A549 treated with CpdA at 1 μM for 4 hours (cell line): Measurements from ENCODE around the gene CEMP1. TPM values are rescaled to one million over a fixed set of nuclear protein-coding genes. Genes with fewer than 3 reads are reported as not detected.

Experiments
- total RNA-seq: library from RNA; stranded (reverse); fragments of 200-300 nt; extraction: Qiagen RNA extraction; gene quantifications from 5 replicates; pipeline ENCODE4 v1.2.3, GENCODE V29; 2022; ENCODE audit warnings: low read depth

The CEMP1 gene, protein sequence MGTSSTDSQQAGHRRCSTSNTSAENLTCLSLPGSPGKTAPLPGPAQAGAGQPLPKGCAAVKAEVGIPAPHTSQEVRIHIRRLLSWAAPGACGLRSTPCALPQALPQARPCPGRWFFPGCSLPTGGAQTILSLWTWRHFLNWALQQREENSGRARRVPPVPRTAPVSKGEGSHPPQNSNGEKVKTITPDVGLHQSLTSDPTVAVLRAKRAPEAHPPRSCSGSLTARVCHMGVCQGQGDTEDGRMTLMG
- 0.08 TPM in 1 of 5 replicates, not detected in the others for total RNA-seq

DNA sequence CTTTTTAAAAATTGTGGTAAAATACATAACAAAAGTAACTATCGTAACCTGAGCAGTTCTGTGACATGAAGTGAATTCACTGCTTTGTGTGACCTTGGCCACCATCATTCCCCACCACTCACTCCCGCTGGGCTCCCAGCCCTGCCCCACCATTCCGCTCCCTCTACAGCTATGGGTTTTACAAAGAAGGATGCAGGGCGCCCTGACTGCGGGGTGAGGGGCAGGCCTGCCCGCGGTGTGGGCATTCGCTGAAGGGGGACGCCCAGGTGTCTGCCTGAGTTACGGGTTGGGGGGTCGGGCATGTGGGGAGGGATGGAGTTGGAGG lies at the start of gene CEMP1:
TSS of gene CEMP1 (minus strand) at position 38 of the 325 bp plus-strand sequence. CDS start 335 bp downstream, outside the sequence.

DNA sequence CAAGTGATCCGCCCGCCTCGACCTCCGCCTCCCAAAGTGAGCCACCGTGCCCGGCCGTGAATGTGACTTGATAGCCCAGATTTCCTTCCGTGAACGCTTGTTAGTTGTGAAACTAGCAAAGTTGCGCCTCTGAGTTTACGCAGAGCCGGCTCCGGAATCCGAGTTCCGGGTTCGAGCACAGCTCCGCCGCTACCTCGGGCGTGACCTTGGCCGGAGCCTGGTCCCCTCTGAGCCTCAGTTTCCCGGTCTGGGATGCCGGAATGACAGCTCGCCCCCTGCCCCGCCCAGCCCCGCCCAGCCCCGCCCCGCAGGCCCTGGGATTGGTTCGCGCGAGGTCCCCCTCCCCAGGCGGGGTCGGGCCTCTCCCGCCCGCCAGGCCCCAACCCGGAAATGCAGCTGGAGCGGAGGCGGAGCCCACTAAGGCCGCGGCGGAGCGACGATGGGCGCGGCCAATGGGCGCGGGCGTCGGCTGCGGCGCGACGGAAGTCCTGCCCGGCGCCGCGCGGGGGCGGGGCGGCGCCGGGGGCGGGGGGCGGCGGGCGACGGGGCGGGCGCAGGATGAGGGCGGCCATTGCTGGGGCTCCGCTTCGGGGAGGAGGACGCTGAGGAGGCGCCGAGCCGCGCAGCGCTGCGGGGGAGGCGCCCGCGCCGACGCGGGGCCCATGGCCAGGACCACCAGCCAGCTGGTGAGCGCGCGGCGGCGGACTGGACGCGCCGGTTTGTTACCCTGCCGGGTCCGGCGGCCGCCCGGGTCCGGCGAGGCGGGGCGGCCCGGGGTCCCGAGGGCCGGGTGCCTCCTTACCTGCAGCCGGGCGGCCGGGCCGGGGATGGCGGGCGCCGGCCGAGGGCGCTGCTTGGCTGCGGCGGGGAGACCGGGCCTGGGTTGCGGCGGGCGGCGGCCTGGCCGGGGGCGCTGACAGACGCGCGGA lies 6.5 kb upstream of the CEMP1 start, which contains the start of gene PDPK1:
TSS of gene PDPK1 (plus strand) at position 571 of the 929 bp plus-strand sequence. CDS start at position 663, 92 bp downstream.

DNA sequence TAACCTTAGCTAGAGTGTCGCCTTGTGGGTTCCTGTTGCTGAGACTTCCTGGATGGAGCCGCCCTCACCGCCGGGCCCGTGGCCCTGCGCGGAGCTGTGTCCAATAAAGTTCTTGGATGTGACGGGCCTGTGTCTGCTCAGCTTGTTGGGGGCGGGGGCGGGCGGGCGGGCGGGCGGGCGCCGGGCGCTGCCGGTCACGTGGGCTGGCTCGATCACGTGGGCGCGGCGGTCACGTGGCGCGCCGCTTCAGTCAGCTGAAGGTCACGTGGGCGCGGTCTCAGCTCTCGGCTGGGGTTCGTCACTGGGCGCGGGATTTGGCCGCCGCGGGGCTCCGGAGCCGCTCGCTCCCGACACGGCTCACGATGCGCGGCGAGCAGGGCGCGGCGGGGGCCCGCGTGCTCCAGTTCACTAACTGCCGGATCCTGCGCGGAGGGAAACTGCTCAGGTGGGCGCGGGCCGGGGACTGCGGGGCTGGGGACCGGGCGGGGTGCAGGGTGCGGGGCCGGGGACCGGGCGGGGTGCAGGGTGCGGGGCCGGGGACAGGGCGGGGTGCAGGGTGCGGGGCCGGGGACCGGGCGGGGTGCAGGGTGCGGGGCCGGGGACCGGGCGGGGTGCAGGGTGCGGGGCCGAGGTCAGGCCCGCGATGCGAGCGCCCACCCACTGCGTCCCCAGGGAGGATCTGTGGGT lies 11.0 kb downstream of the CEMP1 start, which contains the start of gene AMDHD2:
TSS of gene AMDHD2 (plus strand) at position 275 of the 687 bp plus-strand sequence. CDS start at position 363, 88 bp downstream.

DNA sequence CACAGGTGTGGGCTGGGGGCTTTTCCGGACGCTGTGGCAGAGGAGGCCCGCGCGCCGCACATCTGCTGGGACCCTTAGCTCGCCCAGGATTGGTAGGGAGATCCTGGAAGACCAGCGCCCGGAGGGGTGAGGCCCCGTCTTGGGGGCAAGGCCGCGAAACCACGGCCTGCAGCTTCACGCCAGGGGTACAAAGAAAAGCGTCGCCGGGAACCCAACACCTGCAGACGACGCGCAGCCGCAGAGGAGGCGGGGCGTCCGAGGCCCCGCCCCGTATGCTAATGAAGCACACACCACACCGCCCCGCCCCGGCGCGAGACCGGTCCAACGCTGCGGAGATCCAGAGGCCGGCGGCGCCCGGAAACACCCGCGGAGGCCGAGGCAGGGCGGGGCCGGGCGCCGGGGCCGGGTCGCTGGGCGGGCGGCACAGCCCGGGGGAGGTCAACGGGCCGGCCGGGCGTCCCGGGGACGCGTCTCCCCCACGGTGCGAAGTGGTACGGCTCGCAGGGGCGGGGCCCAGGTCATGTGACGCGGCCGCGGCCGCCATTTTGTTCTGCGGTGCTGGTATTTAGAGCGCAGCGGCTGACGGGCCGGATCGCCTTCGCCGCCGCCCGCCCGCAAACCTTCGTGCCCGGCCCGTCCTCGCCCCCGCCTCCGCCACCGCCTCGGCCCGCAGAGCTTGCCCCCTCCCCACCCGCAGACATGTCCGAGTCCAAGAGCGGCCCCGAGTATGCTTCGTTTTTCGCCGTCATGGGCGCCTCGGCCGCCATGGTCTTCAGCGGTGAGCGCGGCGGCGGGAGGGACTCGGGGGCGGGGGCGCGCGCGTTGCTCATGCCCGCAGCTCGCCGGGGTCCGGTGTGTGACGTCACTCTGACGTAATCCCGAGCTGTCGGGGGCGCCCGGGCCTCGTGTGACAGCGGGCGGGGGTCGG lies 17.5 kb downstream of the CEMP1 start, which contains the start of gene ATP6V0C:
TSS of gene ATP6V0C (plus strand) at position 548 of the 928 bp plus-strand sequence. CDS start at position 700, 152 bp downstream.

Other genes starting within 250 kb of the CEMP1 start
- gene ABCA3, start 190.7 kb downstream of the CEMP1 start, total RNA-seq = 15.1 to 19.9 TPM (median 16.6 TPM) in 5 replicates
- gene CCNF, start 102.0 kb downstream of the CEMP1 start, total RNA-seq = 20.1 to 24.7 TPM (median 22.5 TPM) in 5 replicates
- 18.3 to 23.7 TPM (median 21.3 TPM) in 5 replicates for gene TEDC2, start 71.3 kb downstream of the CEMP1 start, total RNA-seq
- gene NTN3, start 60.1 kb downstream of the CEMP1 start, total RNA-seq = 0.06 TPM in 1 of 5 replicates, not detected in the others
- 5.0 to 9.6 TPM (median 7.8 TPM) in 5 replicates for gene TBC1D24, start 56.3 kb downstream of the CEMP1 start, total RNA-seq
- 139 to 302 TPM (median 247 TPM) in 5 replicates for gene ATP6V0C, start 17.5 kb downstream of the CEMP1 start, total RNA-seq
- 20.0 to 27.6 TPM (median 23.5 TPM) in 5 replicates for gene AMDHD2, start 11.0 kb downstream of the CEMP1 start, total RNA-seq
- gene PDPK1, start 6.6 kb upstream of the CEMP1 start, total RNA-seq = 19.8 to 25.7 TPM (median 22.4 TPM) in 5 replicates
- 37.7 to 45.1 TPM (median 42.1 TPM) in 5 replicates for gene KCTD5, start 151.1 kb upstream of the CEMP1 start, total RNA-seq
- 1.0 to 1.6 TPM (median 1.3 TPM) in 5 replicates for gene PRSS27, start 188.8 kb upstream of the CEMP1 start, total RNA-seq
- 331 to 447 TPM (median 382 TPM) in 5 replicates for gene SRRM2, start 221.2 kb upstream of the CEMP1 start, total RNA-seq
- 414 to 506 TPM (median 472 TPM) in 5 replicates for gene ELOB, start 245.9 kb upstream of the CEMP1 start, total RNA-seq